ENCODE data around the gene UBTF. TPM values are rescaled to one million over a fixed set of nuclear protein-coding genes. Genes with fewer than 3 reads are reported as not detected.

UBTF gene
- total RNA-seq, 1 donor from 2014 or later: 123 TPM

- peak; percentile 67 for DNase-seq (ENCODE audit: low spot score)
These were observed 20.5 kb downstream of the UBTF start for GRCh38 chr17:44198721-44199552.

- DNase-seq (ENCODE audit: low spot score): peak; percentile 71
These were observed 21.3 kb downstream of the UBTF start for GRCh38 chr17:44197980-44198720.

- no peak for DNase-seq (ENCODE audit: low spot score)
These were observed 22.4 kb downstream of the UBTF start for GRCh38 chr17:44197107-44197506.

GRCh38 chr17:44193326-44194084 is 26.0 kb downstream of the UBTF start:
- DNase-seq (ENCODE audit: low spot score): no peak

GRCh38 chr17:44192750-44193149 is 26.7 kb downstream of the UBTF start:
- no peak for DNase-seq (ENCODE audit: low spot score)

- no peak for DNase-seq (ENCODE audit: low spot score)
These were observed 27.5 kb downstream of the UBTF start for GRCh38 chr17:44191941-44192496.

- DNase-seq (ENCODE audit: low spot score): no peak
These were observed 28.1 kb downstream of the UBTF start for GRCh38 chr17:44191369-44191768.

- no peak for DNase-seq (ENCODE audit: low spot score)
These were observed 29.0 kb downstream of the UBTF start for GRCh38 chr17:44190481-44190880.

- no peak for DNase-seq (ENCODE audit: low spot score)
These were observed 30.7 kb downstream of the UBTF start for GRCh38 chr17:44188576-44189403.

- DNase-seq (ENCODE audit: low spot score): no peak
These were observed 32.2 kb downstream of the UBTF start for GRCh38 chr17:44187131-44187899.

- DNase-seq (ENCODE audit: low spot score): peak; percentile 99
These were observed 33.0 kb downstream of the UBTF start, which contains the start of gene TMUB2 for GRCh38 chr17:44186307-44187130. TSS of gene TMUB2 (plus strand) at chr17:44186972. CDS start at chr17:44187709, 737 bp downstream.

GRCh38 chr17:44184212-44184810 is 35.2 kb downstream of the UBTF start:
- DNase-seq (ENCODE audit: low spot score): no peak

- DNase-seq (ENCODE audit: low spot score): no peak
These were observed 36.5 kb downstream of the UBTF start for GRCh38 chr17:44183024-44183423.

GRCh38 chr17:44178133-44178532 is 41.3 kb downstream of the UBTF start:
- no peak for DNase-seq (ENCODE audit: low spot score)

- no peak for DNase-seq (ENCODE audit: low spot score)
These were observed 41.8 kb downstream of the UBTF start for GRCh38 chr17:44177640-44178039.

GRCh38 chr17:44176671-44177501 is 42.6 kb downstream of the UBTF start:
- no peak for DNase-seq (ENCODE audit: low spot score)

GRCh38 chr17:44176257-44176656 is 43.2 kb downstream of the UBTF start:
- DNase-seq (ENCODE audit: low spot score): no peak

- no peak for DNase-seq (ENCODE audit: low spot score)
These were observed 45.0 kb downstream of the UBTF start for GRCh38 chr17:44174427-44174826.
